Ovary (tissue), 9 donors: ENCODE data around the gene GSG1L. TPM values are rescaled to one million over a fixed set of nuclear protein-coding genes. Genes with fewer than 3 reads are reported as not detected.

Source experiments
- DNase-seq, 5 donors: peaks; one replicate each; pipeline ENCODE4 v3.0.0-alpha.2; 2019 to 2020
- H3K27ac ChIP-seq, 2 donors: fragments of 200-600 bp; one replicate each; pipeline versions ENCODE4 v1.5.1 to v1.8.0; 2019 to 2022
- H3K27me3 ChIP-seq: fragments of 200-600 bp; one replicate; pipeline ENCODE4 v1.8.0; 2022
- H3K36me3 ChIP-seq: fragments of 200-600 bp; sonication (generic); one replicate; pipeline ENCODE4 v1.5.1; 2019
- H3K4me1 ChIP-seq: one replicate; pipeline ENCODE4 v1.8.1; 2013; ENCODE audit warnings: mild to moderate bottlenecking, moderate library complexity; ENCODE audit not compliant: insufficient read depth
- H3K4me3 ChIP-seq: fragments of 200-600 bp; sonication (generic); one replicate; pipeline ENCODE4 v1.5.1; 2017
- H3K9me3 ChIP-seq, 2 donors: fragments of 200-600 bp in 1 of 2; sonication (generic) in 1 of 2; one replicate each; pipeline versions ENCODE4 v1.5.1 to v1.8.1; 2013 to 2019; ENCODE audit warnings: mild to moderate bottlenecking in 1 of 2, moderate library complexity in 1 of 2
- CTCF ChIP-seq, 3 donors: fragments of 450-650 bp in 2 of 3; fragments of 200-600 bp in 1 of 3; IDR thresholded peaks; one replicate each; pipeline versions ENCODE4 v1.5.1 to v1.8.0; 2016 to 2022; ENCODE audit warnings: antibody characterized with exemption in 3 of 3, mild to moderate bottlenecking in 1 of 3
- EP300 ChIP-seq: sonication (generic); formaldehyde crosslinking; IDR thresholded peaks from one replicate; pipeline ENCODE4 v1.6.1; 2017; ENCODE audit warnings: antibody characterized with exemption
- POLR2A ChIP-seq: fragments of 450-650 bp; IDR thresholded peaks from one replicate; pipeline ENCODE4 v1.6.1; 2017; ENCODE audit warnings: antibody characterized with exemption, mild to moderate bottlenecking, moderate library complexity
- WGBS, 3 donors: extraction: QIAGEN DNeasy Blood & Tissue Kit in 1 of 3; methylation state at CpG; one replicate each; pipeline versions ENCODE4 v1.1.5 to v1.1.7; 2013 to 2017; 5-methylcytosine and 5-hydroxymethylcytosine counted together
- intact Hi-C, 4 donors: fragments of 100-400 bp; cut with DNase I; formaldehyde crosslinking; loops; one replicate each; pipeline versions ENCODE4 v1.11.0 to v1.15.1; 2022 to 2023
- polyA plus RNA-seq, 2 donors: library from polyadenylated mRNA; stranded (reverse); fragments of 200-250 nt in 1 of 2; fragments of 350-450 nt in 1 of 2; fragmentation: Illumina TruSeq in 1 of 2; extraction: RNeasy Lipid Tissue Mini Kit (QIAGEN cat#74804) in 1 of 2; gene quantifications; one replicate each; pipeline ENCODE4 v1.2.3, GENCODE V29; 2013 to 2014
- total RNA-seq, 7 donors: library from RNA; depleted of rRNA in 2 of 7; stranded (reverse); fragments of >200 nt in 2 of 7; fragmentation: NEBNext Ultra II Directional in 3 of 7; extraction: Animal tissue kit (Norgen Biotek cat#: 25700) in 3 of 7; gene quantifications; one replicate each; pipeline versions ENCODE4 v1.1.0 to v1.2.4, GENCODE V29; 2016 to 2023
- donor health status: DM: no; HTN: no; CAD: no; lungs with moderate emphysema.
- donor health status: DM: no; HTN: no; CAD: no.
- donor health status: Bipolar disorder and iron deficiency.
- donor health status: DM: yes; HTN: yes; CAD: no.
- donor health status: DM: no; HTN: no; CAD: no.
- donor health status: DM: yes; HTN: yes; CAD: no.

GSG1L gene
- total and polyA plus RNA-seq, 9 donors: 0.30 to 1.1 (median 0.46) TPM; not detected in 4

- intact Hi-C loops: no loop called here
- Histone ChIP-seq H3K4me1 (no peaks in the 10 kb centered on the region), H3K27ac (no peak overlapping the region), H3K9me3 (no peaks in the 10 kb centered on the region), H3K27me3 (no peaks in the 10 kb centered on the region), H3K4me3 (no peak overlapping the region), H3K36me3 (no peaks in the 10 kb centered on the region)
- WGBS, 3 donors: 35 to 38% (median 37%) methylated on average over 8 of the region's 8 CpGs
- TF ChIP-seq EP300 (no peak), CTCF (IDR thresholded peaks at IDR 0.05) (no peak)
- no peak for DNase-seq
Observed at GRCh38 chr16:27823421-27823820, 240.1 kb downstream of the GSG1L start.

GRCh38 chr16:27822996-27823395, 240.5 kb downstream of the GSG1L start:
- H3K4me3 ChIP-seq: no peak overlapping the region
- H3K9me3 ChIP-seq: no peaks in the 10 kb centered on the region
- H3K27ac ChIP-seq: no peak overlapping the region
- intact Hi-C loops: no loop called here
- H3K4me1 ChIP-seq: no peaks in the 10 kb centered on the region
- TF ChIP-seq CTCF (IDR thresholded peaks at IDR 0.05) (no peak), POLR2A (no peak), EP300 (no peak)
- no peaks in the 10 kb centered on the region for H3K27me3 ChIP-seq
- DNase-seq: no peak
- H3K36me3 ChIP-seq: no peaks in the 10 kb centered on the region
- WGBS, 3 donors: 53 to 62% (median 61%) methylated on average over 11 of the region's 11 CpGs

GRCh38 chr16:27822529-27822928, 241.0 kb downstream of the GSG1L start:
- Histone ChIP-seq H3K4me3 (no peak overlapping the region), H3K36me3 (no peaks in the 10 kb centered on the region), H3K4me1 (no peaks in the 10 kb centered on the region), H3K27me3 (no peaks in the 10 kb centered on the region), H3K27ac (no peak overlapping the region), H3K9me3 (no peaks in the 10 kb centered on the region)
- intact Hi-C loops: no loop called here
- TF ChIP-seq POLR2A (no peak), CTCF (IDR thresholded peaks at IDR 0.05) (no peak), EP300 (no peak)
- DNase-seq: no peak
- WGBS, 3 donors: 65 to 70% (median 68%) methylated on average over 7 of the region's 7 CpGs

- H3K27me3 ChIP-seq: no peaks in the 10 kb centered on the region
- no peaks in the 10 kb centered on the region for H3K9me3 ChIP-seq
- no peak for DNase-seq
- 70 to 77% (median 74%) methylated on average over 10 of the region's 10 CpGs for WGBS, 3 donors
- intact Hi-C loops: no loop called here
- H3K27ac ChIP-seq: no peak overlapping the region
- H3K4me1 ChIP-seq: no peaks in the 10 kb centered on the region
- TF ChIP-seq POLR2A: no peak
- TF ChIP-seq CTCF (IDR thresholded peaks at IDR 0.05): no peak
- TF ChIP-seq EP300: no peak
- H3K36me3 ChIP-seq: no peaks in the 10 kb centered on the region
- no peak overlapping the region for H3K4me3 ChIP-seq
Observed at GRCh38 chr16:27820646-27821345, 242.7 kb downstream of the GSG1L start.
